IPS-NIHi7 (cell line): ENCODE data around the gene HDAC4.

Experiments used
- DNase-seq: peaks from one replicate; pipeline ENCODE4 v3.0.0; 2012; ENCODE audit warnings: mixed read lengths; ENCODE audit errors: extremely low spot score

Gene HDAC4

DNA sequence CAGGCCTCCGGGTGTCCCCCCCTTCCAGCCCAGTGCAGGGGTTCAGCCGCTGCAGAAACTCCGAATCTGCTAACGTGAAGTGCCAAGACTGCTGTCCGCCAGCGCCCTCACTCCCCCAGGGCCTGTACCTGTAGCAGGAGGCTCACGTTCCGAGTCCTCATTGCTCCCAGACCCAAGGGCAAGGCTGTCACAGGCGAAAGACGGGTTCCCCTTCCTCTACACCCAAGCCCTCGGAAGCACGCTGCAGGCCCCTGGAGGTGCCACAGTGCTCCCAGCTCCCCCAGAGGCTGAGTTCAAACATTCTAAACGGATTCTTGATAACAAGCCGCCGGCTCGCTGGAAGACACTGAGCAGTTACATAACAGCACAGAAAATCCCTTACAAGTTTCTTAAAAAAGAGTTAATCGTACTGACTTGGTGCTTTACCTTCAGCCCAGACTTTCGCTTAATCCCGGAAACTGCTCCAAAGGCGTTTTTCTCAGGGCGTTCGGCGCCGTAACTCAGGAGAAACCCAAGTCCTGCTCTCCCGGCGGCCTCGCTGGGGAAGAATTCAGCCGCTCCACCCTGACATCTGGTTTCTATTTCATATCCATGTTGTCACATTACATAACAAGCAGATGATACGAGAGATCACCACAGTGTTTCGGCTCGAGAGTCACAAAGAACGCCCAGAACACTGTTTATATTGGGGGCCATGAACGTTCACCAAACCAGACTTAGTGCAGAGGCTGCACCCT lies 92.0 kb downstream of the HDAC4 start:
- DNase-seq = no peak

DNA sequence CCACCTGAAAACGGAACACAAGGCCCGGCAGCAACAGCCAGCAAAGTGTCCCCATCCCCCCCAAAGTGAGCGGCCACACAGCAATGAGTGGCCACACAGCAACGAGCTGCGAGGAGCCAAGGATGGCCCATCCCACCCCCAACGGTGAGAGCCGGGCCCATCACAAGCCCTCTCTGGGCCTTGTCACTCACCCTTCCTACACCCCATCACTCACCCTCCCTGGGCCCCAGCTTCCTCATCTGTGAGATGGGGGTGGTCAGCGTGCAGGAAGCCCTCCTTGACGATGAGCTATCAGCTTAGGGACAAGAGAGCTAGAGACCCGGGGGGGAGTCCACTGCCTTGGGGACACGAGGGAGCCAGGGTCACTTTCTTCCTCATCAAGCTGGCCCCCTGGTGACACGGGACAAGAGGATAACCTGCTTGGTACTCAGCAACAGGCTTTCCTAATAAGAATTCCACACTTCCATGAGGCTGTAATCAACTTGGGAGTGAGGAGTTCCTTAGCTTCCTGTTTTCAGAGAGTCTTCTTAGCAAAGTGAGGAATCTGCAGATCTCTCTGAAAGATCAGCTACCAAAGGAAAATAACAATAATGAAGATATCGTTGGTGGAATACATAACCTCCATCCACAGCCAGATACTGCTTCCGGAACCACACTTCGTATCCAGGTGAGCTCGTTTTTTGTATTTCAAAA lies 92.8 kb downstream of the HDAC4 start:
- DNase-seq = no peak

DNA sequence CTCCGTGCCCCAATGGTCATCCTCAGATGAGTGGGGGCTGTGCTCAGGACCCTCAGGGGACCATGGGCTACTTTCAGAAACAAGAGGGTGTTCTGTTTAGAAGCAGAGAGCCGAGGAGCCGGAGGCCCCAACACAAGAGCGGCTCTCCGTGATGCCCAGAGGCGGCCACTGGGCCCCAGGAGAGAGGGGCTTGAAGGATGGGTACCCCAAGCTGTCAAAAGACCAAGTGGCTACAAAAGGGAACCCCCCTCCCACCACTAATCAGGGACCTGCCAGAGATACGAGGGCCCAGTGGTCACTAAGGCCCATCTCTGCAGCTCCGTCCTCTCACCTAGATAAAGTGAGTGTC lies 93.6 kb downstream of the HDAC4 start:
- no peak for DNase-seq

DNA sequence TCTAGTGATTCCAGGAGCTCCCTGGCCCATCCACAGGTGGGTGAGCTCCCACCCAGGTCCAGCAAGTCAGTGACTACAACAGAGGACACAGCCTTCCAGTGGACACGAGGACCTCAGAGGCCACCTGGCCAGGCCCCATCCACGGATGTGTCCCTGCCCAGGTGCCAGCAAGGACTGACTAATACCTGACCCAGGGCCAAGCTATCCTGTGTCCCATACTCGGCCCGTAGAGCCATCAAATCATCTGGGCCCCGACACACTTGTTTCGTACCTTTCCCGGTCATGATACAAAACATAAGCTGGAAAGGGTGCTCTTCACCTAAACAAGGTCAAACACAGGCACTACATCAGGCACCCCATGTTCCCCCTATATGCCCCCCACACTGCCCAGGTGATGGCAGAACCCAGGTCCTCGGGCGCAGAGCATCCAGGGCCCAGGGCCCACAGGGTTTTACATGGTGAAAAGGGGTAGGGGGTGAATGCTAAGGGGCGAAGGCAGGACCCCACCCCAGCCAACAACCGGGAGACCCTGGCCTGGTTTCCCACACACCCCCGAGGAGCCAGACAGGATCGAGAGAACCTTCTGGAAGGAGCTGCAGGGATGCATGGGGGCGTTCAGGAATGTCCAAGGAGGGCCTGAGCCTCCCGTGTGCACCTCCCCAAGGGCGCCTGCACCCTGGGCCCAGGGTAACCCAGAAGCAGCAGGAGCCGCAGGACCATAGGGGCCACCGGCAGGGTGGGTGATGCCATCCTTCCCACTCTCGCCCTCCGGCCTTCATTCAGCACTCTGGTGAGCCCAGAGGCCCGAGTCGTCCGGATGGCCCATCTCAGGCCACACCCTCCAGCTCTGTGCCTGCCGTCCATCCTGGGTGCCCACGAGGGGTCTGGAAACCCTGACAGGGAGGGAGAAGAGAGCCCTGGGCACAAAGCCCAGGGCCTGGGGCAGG lies 94.3 kb downstream of the HDAC4 start:
- DNase-seq = no peak

DNA sequence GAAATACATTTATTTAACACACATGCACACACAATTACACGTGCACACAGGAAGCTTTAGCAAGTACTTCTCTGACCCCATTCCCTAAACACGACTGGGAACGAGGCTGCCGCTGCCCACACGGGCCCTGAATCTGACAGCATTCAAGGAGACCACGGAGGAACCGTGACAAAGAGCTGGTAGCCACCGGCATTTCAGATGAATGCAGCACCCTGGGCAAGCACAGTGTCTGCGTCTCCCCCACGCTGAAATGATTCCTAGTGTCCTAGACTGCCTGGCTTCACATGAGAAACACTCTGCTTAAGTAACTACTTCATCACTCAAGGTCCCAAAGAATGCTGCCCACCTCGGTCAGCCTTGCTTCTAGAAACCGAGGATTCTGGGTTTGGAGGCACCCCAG lies 95.0 kb downstream of the HDAC4 start:
- no peak for DNase-seq

DNA sequence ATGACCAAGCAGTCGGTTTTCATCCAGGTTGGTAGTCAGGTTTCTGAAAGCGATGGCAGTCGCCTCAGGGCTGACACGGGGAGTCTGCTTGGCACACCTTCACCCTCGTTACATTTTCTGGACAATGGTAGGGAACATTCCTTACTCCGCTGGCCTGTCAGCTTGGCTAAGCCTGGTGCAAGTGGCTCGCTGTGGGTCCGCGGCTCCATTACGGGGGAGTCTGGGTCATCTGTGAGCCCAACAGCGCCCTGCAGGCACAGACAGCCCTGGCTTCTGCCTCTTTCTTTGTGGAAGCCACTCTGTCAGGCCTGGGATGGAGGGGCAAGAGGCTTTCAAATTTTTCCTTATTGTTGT lies 95.6 kb downstream of the HDAC4 start:
- no peak for DNase-seq

DNA sequence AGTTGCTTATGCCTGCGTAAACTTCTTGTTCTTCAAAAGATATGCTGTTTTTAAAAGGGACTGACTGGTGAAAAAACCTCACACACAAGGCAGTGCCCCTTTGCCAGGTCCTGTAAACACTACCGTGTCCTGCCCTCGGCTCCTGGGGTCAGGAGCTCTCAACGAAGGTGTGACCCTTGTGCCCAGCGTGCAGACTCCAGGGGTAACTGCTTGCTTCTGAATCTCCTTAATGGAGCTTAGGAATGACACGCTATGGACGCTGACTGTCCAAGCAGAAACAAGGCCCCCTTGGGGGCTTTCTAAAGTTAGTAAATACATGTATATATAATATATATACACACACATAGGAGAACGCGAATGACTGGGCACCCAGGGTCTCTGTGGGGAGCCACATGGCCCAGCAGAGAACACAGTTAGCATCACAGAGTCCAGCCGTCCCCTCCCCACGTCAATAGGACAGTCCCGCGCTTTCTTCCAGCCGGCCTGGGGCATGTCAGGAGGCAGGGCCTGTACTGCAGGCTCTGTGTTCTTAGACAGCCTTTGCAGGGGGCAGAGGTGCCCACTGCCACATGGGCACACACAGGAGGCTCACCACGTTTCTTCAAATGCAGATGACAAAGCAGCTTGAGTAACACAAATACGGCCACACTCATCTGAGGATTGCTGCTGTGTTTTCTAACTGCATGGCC lies 96.1 kb downstream of the HDAC4 start:
- no peak for DNase-seq

DNA sequence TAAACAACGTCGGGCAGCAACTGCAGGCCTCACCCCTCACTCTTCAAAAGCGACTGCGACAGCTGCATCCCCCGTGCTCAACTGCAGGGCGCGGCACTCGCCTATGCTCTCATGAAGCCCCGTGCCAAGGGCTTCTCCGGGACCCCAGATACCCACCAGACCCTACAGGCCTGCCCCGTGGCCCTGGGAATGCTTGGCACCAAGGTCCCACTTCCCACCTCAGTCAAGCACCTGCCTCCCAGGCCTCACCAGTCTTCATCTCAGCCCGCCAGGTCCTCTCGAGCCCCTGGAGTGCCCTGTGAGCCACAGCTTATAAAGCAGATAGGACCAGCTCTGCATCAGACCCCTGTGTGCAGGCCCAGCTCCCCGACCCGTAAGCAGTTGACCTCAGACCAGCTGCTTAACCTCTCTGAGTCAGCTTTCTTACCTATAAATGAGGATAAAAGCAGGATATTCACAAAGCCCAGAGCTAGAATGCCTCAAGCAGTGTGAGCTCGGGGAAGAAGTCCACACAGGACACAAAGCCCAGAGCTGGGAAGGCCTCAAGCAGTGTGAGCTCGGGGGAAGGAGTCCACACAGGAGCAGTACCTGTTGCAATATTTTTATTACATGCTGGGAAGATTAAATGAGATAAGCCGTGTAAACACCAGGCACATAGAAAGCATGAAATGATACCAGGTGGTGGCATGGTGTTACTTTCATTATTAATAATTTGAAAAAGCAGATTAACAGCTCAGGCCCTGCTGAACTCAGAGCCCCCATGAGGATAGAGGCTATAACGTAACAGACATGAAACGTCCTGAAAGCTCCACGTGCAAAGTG lies 96.9 kb downstream of the HDAC4 start:
- DNase-seq = no peak

DNA sequence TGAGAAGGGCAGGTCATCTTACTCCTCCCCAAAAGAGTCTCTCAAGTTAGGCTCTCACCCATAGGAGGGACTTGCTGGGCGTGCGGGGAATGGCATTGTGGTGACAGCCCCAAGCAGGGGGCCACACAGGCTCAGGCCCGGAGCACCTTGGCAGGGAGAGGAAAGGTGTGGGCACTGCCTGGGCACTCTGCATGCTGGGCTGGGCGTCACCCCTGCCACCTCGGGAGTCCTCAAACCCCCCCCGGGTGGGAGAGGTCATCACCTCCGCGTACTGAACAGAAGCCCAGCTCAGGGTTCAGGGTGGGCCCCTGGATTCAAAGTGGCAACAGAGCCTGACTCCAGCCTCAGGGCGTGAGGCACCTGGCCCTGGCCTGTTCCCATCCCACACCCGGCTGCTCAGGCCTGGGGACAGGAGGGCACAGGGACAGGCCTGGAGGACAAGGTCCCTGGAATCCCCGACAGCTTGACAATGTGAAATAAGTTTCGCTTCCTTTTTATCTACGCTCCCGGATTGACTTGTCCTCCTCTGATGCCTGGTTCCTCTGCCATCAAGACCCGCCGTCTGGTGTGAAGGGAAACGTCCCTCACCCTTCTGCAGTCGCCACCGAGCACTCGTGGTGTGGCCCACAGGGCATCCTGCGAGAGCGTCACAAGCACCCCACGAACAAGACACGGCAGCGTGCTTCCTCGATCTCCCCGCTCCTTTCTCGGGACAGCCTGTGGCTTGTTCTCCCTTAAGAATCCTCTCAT lies 97.8 kb downstream of the HDAC4 start:
- no peak for DNase-seq

DNA sequence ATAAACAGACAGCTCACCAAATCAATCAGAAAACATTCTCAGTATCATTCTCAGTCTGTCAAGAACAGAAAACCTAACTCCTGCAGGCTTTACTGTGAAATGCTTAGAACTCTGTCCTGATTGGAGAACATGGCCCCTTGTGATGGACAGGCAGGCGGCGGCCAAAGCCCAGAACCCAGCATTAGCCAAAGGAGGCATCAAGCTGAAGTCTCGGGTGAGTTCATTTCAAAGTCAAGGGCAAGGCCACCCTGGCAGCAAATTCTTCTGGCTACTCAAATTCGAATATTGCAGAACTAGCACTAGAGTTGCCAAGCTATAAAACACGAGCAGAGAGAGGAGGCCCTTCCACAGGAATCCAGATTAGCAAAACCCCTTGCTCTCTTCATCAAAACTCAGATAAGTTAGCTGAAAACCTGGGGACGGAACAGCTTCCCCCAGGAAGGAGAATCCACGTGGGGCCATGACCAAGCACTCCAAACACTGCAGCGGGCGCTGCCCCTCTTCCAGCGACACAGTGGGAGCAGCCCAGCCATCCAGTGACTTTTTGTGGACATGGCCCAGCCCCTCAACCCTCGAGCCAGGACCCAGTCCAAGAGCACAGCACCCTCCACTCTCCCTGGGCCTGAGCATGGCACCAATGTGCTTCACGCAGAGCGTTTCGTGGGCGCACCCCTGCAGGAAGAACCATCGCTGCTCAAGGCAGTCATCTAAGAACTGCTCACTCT lies 98.6 kb downstream of the HDAC4 start:
- DNase-seq = no peak

DNA sequence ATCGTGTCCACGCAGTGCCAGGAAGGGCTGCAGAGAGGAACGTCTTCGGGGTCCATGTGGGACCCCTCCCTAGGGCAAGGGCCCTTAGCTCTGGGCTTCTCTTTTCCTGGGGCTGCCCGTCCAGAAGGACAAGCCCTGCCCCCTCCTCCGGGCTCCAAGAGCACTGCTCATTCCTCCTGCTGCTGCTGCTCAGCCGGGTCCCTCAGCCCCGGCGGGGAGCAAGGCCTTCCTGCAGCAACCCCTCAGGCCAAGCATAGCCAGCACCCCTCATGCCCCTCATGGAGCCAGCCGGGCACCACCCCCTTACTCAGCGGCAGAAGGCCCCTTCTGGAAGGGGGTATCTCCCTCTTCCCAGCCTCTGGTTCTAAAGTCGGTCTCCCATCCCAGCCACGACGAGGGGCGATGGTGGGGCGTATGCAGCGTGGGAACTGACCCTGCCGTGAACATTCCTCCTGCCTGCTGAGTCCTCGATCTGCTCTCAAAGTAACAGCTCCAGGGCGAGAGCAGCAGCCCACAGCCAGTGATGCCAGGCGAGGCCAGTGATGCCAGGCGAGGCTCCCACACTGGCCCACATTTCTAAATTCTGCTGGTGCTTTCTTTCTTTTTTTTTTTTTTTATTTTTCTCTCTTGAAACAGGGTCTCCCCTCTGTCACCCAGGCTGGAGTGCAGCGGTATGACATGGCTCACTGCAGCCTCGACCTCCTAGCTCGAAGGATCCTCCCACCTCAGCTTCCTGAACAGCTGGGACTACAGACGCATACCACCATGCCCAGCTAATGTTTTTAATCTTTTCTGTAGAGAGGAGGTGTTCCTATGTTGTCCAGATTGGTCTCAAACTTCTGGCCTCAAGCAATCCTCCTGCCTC lies 99.7 kb downstream of the HDAC4 start:
- no peak for DNase-seq

DNA sequence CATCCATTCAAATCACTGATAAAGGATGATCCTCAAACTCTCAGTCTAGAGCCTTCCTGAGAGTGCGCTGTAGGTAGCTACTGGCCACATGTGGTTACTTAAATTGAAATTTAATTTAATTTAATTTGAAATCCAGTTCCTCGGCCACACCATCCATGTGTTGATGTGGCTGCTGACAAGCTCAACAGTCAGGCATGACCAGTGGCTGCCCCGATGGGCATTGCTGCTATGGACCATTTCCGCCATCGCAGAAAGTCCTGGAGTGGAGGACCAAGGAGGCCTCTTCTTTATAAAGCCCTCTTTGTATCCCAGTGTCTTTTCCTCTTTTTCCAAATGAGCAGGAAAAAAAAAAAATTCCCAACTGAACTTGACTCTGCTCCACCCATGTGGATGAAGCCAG lies 100.6 kb downstream of the HDAC4 start:
- DNase-seq = no peak

DNA sequence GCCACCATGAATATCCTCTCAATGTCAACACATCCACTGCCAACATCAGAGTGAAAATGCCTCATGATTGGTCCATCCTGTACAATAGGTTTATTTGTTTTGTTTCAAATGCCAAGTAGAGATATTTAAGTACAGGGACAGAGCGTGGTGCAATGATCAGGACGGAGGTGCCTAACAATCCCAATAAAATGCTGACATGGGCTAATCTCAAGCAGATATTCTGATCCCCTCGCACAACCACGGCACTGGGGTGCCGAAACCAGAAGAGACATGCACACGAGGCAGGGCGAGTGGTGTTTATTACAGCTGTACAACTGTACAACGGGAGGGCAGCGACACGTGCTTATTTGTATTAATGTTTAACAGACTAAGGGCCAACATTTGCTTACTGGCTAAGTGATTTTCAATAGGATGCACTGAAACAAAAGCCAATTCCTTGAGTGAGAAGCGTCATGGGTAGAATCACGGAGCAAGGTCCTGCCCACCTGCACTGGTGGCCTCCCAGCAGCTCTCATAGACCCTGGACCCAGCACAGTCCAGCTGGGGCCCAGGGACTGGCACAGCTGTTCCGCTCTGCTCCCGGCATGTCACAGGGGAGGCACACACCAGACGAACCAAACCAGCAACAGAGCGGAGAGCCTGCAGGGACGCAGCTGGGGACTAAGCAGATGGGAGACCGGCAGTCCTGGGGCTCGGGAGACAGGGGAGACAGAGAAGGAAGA lies 101.4 kb downstream of the HDAC4 start:
- DNase-seq = no peak

DNA sequence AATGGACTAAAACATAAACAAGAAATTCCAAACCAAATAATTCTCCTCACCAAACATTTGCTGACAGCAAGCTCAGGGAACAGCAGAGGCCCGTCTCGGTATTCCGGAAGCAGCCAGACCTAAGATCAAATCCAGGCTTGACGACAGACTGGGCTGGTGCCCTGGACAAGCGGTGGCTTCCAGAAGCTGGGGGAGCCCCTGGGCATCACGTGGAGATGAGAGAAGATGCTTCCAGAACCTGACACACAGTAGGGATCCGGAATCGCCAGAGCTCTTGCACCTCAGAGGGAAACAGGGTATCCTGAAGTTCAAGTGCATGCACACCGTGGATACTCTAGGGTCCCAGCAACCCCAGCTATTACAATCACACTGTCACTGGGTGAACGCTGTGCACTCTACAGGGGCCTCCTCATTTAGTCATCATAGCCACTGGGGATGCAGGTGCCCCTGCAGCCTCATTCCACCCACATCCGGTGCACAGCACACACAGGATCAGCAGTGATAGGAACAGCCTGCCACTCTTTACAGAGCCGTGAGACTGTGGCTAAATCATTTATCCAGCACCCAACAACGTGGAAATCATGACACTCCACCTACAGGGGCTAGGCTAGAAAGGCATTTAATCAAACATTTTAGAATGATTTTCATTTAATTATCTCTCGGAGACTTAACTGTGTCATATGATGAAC lies 102.6 kb downstream of the HDAC4 start:
- DNase-seq = no peak

DNA sequence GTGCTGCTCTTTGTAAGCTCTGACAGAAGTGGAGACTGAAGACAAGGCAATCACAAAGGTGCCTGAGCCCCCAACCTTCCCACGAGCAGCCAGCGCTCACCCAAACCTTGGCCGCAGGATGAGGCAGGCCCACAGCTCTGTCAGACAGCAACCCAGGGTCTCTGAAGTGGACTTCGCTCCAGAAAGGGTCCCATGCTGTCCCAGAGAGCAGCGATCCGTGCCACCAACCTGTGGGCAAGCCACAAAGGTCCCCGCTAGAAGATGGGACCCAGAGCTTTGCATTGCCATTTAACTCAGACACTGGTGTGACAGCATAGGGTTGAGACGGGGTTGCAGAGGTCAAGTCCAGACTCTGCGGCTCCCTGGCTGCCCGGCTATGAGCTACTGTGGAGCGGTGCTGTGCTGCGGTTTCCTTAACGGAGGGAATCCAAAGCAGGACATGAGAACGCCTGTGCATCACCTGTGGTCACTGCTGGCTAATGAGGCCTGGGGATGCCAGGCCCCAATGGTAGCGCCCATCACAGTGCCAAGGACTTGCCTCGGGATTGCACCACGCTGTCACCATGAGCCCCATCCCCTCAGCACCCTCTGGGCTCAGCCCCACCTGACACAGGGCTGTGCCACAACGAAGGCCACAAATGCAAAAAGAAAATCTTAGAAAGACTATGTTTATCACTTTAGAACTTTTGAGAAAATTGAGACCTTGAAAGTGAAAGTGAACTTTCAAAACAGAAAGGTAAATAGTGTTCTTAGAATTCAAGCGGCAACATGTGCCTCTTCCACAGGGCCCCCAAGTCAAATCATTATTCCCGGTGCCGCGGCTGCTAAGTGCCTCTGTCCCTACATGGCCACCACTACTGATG lies 103.4 kb downstream of the HDAC4 start:
- DNase-seq = no peak
